PFSK-1 (cell line): ENCODE results near the gene FGF14. TPM values are rescaled to one million over a fixed set of nuclear protein-coding genes. Genes with fewer than 3 reads are reported as not detected.

ENCODE experiments used
- FOXP2 ChIP-seq: optimal IDR thresholded peaks from 2 replicates; pipeline ENCODE3; 2011; ENCODE audit warnings: borderline replicate concordance, control low read depth, inconsistent platforms; ENCODE audit not compliant: insufficient read depth; ENCODE audit errors: extremely low read length, extremely low read depth
- POLR2AphosphoS5 ChIP-seq: IDR thresholded peaks from 2 replicates; pipeline ENCODE4 v1.6.1; 2012; ENCODE audit warnings: low read depth, mild to moderate bottlenecking, control low read depth, low read length, moderate library complexity
- SIN3A ChIP-seq: IDR thresholded peaks from 2 replicates; pipeline ENCODE4 v1.6.1; 2012; ENCODE audit warnings: mild to moderate bottlenecking, low read length, moderate library complexity, borderline replicate concordance; ENCODE audit not compliant: insufficient read depth
- TAF1 ChIP-seq: IDR thresholded peaks from 2 replicates; pipeline ENCODE4 v1.6.1; 2012; ENCODE audit warnings: low read length, control low read depth, borderline replicate concordance; ENCODE audit not compliant: insufficient read depth
- polyA plus RNA-seq: library from polyadenylated mRNA; unstranded; fragments of >200 nt; gene quantifications from one replicate; pipeline ENCODE4 v1.2.1, GENCODE V29; 2012; ENCODE audit warnings: low read depth, missing spikeins; ENCODE audit not compliant: insufficient read length
- TF ChIP-seq, protein P1 (sequence below), 2 experiments: IDR thresholded peaks; 2 replicates each; pipeline versions ENCODE4 v1.6.1 to v1.8.0; 2011 to 2012; ENCODE audit warnings: low read depth in 2 of 2, low read length in 2 of 2, control low read depth in 1 of 2, inconsistent platforms in 1 of 2, mild to moderate bottlenecking in 1 of 2, moderate library complexity in 1 of 2; ENCODE audit not compliant: insufficient read depth in 1 of 2

The FGF14 gene
- polyA plus RNA-seq, result not detected

DNA sequence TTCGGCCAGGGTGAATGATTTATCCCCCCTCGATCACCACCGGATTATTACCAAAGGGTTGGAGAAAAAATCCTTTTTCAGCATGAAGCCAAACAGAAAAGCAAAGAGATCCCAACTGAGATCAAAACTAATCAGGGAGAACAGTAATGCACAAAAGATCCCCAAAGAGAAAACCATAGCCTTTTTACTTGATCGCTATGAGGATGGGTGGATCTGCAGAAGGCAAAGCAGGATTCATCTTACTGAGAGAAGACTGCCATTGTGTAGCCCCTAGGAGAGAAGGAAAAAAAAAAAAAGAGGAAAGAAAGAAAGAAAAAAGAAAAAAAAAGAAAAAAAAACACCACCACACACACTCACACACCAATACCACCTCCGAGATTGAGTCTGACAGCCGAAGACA is at the start of gene FGF14:
Gene FGF14, minus strand, starts transcription at position 283 of the 400 bp plus-strand sequence.
- TF ChIP-seq POLR2AphosphoS5, result no peak
- TF ChIP-seq FOXP2, result no peak
- TF ChIP-seq TAF1, result no peak
- TF ChIP-seq, protein P1, sequence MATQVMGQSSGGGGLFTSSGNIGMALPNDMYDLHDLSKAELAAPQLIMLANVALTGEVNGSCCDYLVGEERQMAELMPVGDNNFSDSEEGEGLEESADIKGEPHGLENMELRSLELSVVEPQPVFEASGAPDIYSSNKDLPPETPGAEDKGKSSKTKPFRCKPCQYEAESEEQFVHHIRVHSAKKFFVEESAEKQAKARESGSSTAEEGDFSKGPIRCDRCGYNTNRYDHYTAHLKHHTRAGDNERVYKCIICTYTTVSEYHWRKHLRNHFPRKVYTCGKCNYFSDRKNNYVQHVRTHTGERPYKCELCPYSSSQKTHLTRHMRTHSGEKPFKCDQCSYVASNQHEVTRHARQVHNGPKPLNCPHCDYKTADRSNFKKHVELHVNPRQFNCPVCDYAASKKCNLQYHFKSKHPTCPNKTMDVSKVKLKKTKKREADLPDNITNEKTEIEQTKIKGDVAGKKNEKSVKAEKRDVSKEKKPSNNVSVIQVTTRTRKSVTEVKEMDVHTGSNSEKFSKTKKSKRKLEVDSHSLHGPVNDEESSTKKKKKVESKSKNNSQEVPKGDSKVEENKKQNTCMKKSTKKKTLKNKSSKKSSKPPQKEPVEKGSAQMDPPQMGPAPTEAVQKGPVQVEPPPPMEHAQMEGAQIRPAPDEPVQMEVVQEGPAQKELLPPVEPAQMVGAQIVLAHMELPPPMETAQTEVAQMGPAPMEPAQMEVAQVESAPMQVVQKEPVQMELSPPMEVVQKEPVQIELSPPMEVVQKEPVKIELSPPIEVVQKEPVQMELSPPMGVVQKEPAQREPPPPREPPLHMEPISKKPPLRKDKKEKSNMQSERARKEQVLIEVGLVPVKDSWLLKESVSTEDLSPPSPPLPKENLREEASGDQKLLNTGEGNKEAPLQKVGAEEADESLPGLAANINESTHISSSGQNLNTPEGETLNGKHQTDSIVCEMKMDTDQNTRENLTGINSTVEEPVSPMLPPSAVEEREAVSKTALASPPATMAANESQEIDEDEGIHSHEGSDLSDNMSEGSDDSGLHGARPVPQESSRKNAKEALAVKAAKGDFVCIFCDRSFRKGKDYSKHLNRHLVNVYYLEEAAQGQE (IDR thresholded peaks at IDR 0.05; ENCODE audit: insufficient read depth in 1 of 2, low read depth in 2 of 2, low read length in 2 of 2), result no peak
- TF ChIP-seq SIN3A, result no peak

DNA sequence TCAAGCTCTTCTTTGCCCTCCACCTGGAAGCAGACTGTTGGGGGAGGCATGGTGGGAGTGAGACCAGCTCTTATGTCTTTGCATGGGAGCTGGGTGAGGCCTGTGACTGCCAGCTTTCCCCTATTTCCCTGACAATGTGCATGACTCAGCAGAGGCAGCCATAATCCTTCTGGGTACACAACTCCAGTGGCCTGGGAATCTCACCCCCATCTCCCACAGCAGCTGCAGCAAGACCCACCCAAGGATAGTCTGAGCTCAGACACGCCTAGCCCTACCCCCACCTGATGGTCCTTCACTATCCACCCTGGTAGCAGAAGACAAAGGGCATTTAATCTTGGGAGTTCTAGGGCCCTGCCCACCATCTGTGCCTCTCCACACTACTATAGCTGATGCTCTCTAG is 41.4 kb upstream of the FGF14 start:
- TF ChIP-seq SIN3A (no peak), POLR2AphosphoS5 (no peak), TAF1 (no peak), FOXP2 (no peak)
- TF ChIP-seq, protein P1 (IDR thresholded peaks at IDR 0.05; ENCODE audit: insufficient read depth in 1 of 2, low read depth in 2 of 2, low read length in 2 of 2), result no peak

DNA sequence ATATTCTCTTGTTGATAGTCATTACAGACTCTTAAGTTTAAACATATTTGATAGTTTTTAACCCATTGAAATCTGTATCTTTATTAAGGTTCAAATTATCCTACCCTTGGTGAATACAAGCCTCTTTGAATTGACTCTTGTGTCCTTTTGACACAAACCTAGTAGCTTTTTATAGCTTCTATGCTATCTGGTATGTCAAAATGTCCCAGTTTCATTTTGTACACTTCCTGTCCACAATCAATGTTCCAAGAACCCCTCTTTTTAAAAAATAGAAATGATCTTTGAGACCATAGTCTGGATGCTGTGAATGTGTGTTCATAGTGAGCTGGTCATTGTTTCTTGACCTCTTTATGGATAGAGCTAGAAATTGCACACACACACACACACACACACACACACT is 39.2 kb upstream of the FGF14 start:
- TF ChIP-seq, protein P1 (IDR thresholded peaks at IDR 0.05; ENCODE audit: insufficient read depth in 1 of 2, low read depth in 2 of 2, low read length in 2 of 2), result no peak
- TF ChIP-seq TAF1 (no peak), POLR2AphosphoS5 (no peak), SIN3A (no peak)

DNA sequence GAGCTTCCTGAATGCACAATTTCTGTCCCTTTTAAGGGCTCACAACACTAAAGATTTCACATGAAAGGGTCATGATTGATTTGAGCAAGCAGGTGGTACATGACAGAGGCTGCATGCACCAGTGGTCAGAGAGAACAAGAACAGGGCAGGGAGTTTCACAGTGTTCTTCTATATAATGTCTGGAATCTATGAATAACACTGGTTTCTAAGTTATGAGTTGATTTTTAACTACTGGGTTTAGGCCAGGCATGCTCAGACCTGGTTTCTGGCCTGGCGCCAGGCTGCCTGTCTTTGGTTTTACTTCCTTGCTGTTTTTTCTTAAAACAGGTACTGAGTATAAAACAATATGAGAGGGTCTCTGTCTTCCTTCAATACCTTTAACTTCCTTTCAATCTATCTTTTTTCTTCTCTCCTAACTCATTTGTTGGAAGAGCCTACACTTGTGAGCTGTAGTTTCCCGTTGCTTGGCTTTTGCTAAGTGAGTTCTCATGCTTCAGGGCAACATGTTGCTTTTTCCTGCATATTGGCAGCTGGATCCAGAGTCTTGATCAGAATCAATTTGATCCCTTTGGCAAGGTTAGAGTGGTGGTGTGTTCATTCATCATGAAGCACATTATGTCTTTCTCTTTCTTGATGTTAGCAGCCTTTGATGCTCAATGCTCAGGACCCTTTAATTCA is 38.5 kb upstream of the FGF14 start:
- TF ChIP-seq SIN3A, result no peak
- no peak for TF ChIP-seq TAF1
- no peak for TF ChIP-seq POLR2AphosphoS5
- TF ChIP-seq, protein P1 (IDR thresholded peaks at IDR 0.05; ENCODE audit: insufficient read depth in 1 of 2, low read depth in 2 of 2, low read length in 2 of 2), result no peak
- no peak for TF ChIP-seq FOXP2
